Nephron progenitor cell (in vitro differentiated cells): ENCODE measurements around the gene TIMELESS.

ENCODE experiments used
- DNase-seq: peaks from one replicate; pipeline ENCODE4 v3.0.0; 2021
- H3K27ac Mint-ChIP-seq: 2 replicates; pipeline ENCODE4 v1.8.0; 2021; ENCODE audit warnings: mild to moderate bottlenecking, moderate library complexity, mixed read lengths
- H3K27me3 Mint-ChIP-seq: 2 replicates; pipeline ENCODE4 v1.8.0; 2021; ENCODE audit warnings: mild to moderate bottlenecking, low read depth, mixed read lengths; ENCODE audit not compliant: poor library complexity
- H3K36me3 Mint-ChIP-seq: 2 replicates; pipeline ENCODE4 v1.8.0; 2021; ENCODE audit warnings: low read depth, mixed read lengths
- H3K4me1 Mint-ChIP-seq: 2 replicates; pipeline ENCODE4 v1.8.0; 2021; ENCODE audit warnings: mixed read lengths
- H3K4me3 Mint-ChIP-seq: 2 replicates; pipeline ENCODE4 v1.8.0; 2021; ENCODE audit warnings: mild to moderate bottlenecking, moderate library complexity, mixed read lengths
- H3K9me3 Mint-ChIP-seq: 2 replicates; pipeline ENCODE4 v1.8.0; 2021; ENCODE audit warnings: mild to moderate bottlenecking, moderate library complexity, mixed read lengths
- TF ChIP-seq, protein P1 (sequence below): fragments of 200-600 bp; sonication (generic); IDR thresholded peaks from 2 replicates; pipeline ENCODE4 v1.5.0; 2021; ENCODE audit warnings: antibody characterized with exemption

Gene TIMELESS

DNA sequence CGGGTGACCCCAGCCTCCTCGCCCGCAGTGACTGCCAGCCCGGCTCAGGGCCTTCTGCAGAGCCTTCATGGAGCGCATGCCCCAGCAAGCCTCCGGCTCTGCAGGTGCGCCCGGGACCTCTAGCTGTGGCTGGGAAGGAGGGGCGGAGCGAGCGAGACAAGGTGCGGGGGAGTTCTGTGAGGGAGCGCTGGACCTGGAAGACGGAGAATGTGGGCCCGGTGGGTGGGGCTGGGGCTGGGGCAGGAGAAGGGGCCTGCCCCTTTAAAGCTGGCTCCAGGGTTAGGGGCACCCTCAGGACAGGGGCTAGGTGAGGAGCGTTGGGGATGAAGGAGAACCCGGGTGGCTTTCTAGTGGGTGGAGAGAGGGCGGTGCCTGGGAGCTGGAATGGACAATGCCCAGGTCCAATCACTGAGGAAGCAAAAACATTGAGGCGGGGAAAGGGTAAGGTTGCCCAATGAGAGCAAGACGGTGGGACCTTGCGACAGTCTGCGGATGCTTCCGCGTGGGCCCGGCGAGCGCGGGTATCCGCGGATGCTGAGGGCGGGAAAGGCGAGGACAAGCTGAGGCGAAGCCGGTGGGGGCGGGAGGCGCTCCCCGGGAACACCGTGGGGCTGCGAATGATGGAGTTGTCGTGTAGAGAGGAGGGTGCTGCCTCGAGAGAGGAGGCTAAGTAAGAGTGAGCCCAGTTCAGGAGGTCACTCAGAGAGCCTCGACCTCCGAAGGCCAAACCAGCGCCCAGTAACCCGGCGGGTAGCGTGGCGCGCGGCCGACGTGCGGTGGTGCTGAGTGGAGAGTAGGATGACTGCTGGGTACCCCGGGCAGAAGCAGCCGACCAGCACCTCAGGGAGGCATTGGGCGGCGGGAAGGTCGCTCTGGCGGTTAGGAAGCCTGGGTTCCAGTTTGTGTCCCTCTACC is 39.1 kb upstream of the TIMELESS start, which contains the start of gene GLS2:
Gene GLS2 (minus strand): TSS at position 121 of the 915 bp plus-strand sequence. CDS start 43 bp downstream, at position 78.
- peaks cover 14% of the 10 kb centered on the region for H3K4me1 Mint-ChIP-seq
- H3K36me3 Mint-ChIP-seq, result peaks cover 7% of the 10 kb centered on the region
- peak; percentile 71 for DNase-seq
- H3K9me3 Mint-ChIP-seq, result peaks cover 44% of the 10 kb centered on the region
- TF ChIP-seq, protein P1, sequence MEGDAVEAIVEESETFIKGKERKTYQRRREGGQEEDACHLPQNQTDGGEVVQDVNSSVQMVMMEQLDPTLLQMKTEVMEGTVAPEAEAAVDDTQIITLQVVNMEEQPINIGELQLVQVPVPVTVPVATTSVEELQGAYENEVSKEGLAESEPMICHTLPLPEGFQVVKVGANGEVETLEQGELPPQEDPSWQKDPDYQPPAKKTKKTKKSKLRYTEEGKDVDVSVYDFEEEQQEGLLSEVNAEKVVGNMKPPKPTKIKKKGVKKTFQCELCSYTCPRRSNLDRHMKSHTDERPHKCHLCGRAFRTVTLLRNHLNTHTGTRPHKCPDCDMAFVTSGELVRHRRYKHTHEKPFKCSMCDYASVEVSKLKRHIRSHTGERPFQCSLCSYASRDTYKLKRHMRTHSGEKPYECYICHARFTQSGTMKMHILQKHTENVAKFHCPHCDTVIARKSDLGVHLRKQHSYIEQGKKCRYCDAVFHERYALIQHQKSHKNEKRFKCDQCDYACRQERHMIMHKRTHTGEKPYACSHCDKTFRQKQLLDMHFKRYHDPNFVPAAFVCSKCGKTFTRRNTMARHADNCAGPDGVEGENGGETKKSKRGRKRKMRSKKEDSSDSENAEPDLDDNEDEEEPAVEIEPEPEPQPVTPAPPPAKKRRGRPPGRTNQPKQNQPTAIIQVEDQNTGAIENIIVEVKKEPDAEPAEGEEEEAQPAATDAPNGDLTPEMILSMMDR, result no peak
- H3K4me3 Mint-ChIP-seq, result peak within 1 kb of the TSS; percentile 79
- no peak within 1 kb of the TSS for H3K27ac Mint-ChIP-seq
- H3K27me3 Mint-ChIP-seq, result peaks cover 91% of the 10 kb centered on the region

DNA sequence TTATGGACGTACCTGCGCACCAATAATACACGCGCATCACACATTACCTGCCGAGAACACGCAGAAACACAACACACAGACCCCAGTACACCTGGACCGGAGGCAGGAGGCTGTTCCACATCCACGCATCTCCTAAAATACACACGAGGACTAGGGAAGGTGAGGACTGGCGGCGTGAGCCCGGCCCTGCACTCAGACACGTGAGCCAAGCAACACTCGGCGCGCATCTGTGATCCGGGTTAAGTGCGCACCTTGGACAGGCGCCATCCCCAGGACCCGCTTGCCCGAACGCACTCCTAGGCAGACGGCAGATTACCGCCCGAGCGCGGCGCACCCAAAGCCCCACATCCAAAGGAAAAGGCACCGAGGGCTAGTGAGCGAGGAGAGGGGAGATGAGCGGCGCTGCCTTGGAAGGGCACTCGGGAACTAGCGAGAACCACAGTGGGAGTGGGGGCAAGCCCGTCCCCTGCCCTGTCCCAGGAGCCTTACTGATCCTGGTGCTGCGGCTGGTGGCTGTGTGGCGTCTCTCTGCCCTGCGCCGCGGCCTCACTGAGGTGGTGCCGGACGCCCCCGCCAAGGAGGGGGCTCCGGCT is 38.3 kb upstream of the TIMELESS start:
- no peak overlapping the region for H3K27ac Mint-ChIP-seq
- peak; percentile 57 for DNase-seq
- peak overlapping the region; percentile 79 for H3K4me3 Mint-ChIP-seq
- H3K27me3 Mint-ChIP-seq, result peaks cover 89% of the 10 kb centered on the region
- H3K4me1 Mint-ChIP-seq, result peaks cover 14% of the 10 kb centered on the region
- peaks cover 36% of the 10 kb centered on the region for H3K9me3 Mint-ChIP-seq
- TF ChIP-seq, protein P1, result no peak
- H3K36me3 Mint-ChIP-seq, result peaks cover 5% of the 10 kb centered on the region

DNA sequence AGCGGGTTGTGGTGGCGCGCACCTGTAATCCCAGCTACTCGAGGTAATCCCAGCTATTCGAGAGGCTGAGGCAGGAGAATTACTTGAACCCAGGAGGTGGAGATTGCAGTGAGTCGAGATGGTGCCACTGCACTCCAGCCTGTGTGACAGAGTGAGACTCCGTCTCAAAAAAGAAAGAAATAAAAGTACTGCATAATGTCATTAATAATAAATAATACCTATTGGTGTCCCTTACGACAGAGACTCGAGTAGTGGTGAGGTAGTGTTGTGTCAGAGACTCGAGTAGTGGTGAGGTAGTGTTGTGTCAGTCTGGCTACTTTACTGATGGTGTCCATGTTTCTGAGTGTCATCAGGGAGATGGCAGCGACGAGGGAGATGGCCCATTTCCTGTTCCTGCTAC is 37.5 kb upstream of the TIMELESS start:
- Mint-ChIP-seq H3K27me3 (peaks cover 83% of the 10 kb centered on the region), H3K4me3 (peak overlapping the region; percentile 47), H3K36me3 (peaks cover 5% of the 10 kb centered on the region), H3K27ac (no peak overlapping the region), H3K9me3 (peaks cover 33% of the 10 kb centered on the region), H3K4me1 (peaks cover 14% of the 10 kb centered on the region)
- no peak for DNase-seq
- TF ChIP-seq, protein P1, result no peak

DNA sequence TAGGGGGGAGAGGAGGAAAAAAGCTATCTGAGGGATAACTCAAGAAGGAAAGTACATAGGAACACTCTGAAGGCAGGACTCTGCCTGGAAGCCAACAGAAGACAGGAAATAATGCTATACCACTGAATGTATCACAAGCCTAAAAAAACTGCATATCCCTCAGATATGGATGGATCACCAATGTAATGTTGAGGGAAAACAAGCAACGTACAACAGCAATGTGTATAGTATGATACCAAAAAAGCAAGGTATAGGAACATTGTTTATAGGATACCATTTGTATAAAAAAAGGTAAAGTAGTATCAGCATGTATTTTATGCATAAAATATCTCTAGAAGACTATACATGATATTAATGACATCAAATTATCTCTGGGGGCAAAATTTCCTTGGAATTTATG is 35.3 kb upstream of the TIMELESS start:
- Mint-ChIP-seq H3K4me3 (no peak overlapping the region), H3K36me3 (peaks cover 5% of the 10 kb centered on the region), H3K9me3 (peaks cover 14% of the 10 kb centered on the region), H3K4me1 (peaks cover 20% of the 10 kb centered on the region), H3K27me3 (peaks cover 67% of the 10 kb centered on the region), H3K27ac (no peak overlapping the region)
- DNase-seq, result no peak
- TF ChIP-seq, protein P1, result no peak

DNA sequence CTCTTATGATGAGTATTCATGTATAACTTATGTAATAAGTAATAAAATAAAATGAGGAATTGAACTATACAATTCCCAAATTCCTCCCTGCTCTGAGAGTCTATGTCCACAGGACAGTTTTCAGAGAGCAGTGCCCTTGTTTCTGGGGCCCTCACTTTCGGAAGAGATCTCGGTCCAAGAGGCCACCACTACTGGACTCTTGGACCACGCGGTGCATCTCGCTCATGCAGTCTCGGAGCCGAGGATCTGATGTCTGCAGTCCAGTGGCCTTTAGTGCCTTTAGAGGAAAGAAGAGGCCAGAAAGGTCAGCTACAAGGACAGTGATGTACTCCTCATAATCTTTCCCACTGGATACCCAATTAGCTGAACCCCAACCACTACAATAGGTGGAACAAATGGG is 30.4 kb upstream of the TIMELESS start:
- TF ChIP-seq, protein P1, result no peak
- Mint-ChIP-seq H3K36me3 (no peaks in the 10 kb centered on the region), H3K4me1 (peaks cover 6% of the 10 kb centered on the region), H3K9me3 (no peaks in the 10 kb centered on the region), H3K27me3 (peaks cover 24% of the 10 kb centered on the region), H3K4me3 (no peak overlapping the region), H3K27ac (no peak overlapping the region)
- DNase-seq, result no peak
